SU-DHL-6 (cell line): ENCODE measurements around the gene NINJ2.

ENCODE experiments used
- CTCF ChIP-seq: fragments of 200-600 bp; sonication (generic); IDR thresholded peaks from one replicate; pipeline ENCODE4 v1.5.1; 2017; ENCODE audit warnings: antibody characterized with exemption, mild to moderate bottlenecking, low read length, moderate library complexity; ENCODE audit not compliant: insufficient read depth, poor library complexity, severe bottlenecking
- EZH2phosphoT487 ChIP-seq: fragments of 200-600 bp; sonication (generic), shearing (Covaris generic); conservative IDR thresholded peaks from 2 replicates; pipeline ENCODE4 v1.6.1; 2018; ENCODE audit warnings: mild to moderate bottlenecking, antibody characterized with exemption, low read length, moderate library complexity, mixed read lengths

GRCh38 chr12:633731-634130 is 29.5 kb downstream of the NINJ2 start:
- TF ChIP-seq CTCF (no peak), EZH2phosphoT487 (no peak)
